ENCODE data around the gene CD99L2.

GRCh38 chrX:150765782-150766350 lies 132.6 kb downstream of the CD99L2 start:
- TF ChIP-seq CTCF (conservative IDR thresholded peaks at IDR 0.05; ENCODE audit: low read length) (no peak), EZH2phosphoT487 (IDR thresholded peaks at IDR 0.05; ENCODE audit: borderline replicate concordance, low read depth, low read length) (no peak)

Data from OCI-LY7 (cell line).